Measurements from ENCODE around the gene FHAD1. TPM values are rescaled to one million over a fixed set of nuclear protein-coding genes. Genes with fewer than 3 reads are reported as not detected.

FHAD1 gene
- total RNA-seq, 1 donor: under 0.01 TPM

GRCh38 chr1:15218287-15219279 is 28.4 kb upstream of the FHAD1 start:
- peak in 2 of 3 donors; percentile 14 to 29 for DNase-seq (ENCODE audit: low read depth in 2 of 3, low spot score in 2 of 3)

- no peak for DNase-seq (ENCODE audit: low read depth in 2 of 3, low spot score in 2 of 3)
Measured at GRCh38 chr1:15219280-15220023, 27.6 kb upstream of the FHAD1 start.

- no peak for DNase-seq (ENCODE audit: low read depth in 2 of 3, low spot score in 2 of 3)
Measured at GRCh38 chr1:15220024-15220392, 27.0 kb upstream of the FHAD1 start.

DNA sequence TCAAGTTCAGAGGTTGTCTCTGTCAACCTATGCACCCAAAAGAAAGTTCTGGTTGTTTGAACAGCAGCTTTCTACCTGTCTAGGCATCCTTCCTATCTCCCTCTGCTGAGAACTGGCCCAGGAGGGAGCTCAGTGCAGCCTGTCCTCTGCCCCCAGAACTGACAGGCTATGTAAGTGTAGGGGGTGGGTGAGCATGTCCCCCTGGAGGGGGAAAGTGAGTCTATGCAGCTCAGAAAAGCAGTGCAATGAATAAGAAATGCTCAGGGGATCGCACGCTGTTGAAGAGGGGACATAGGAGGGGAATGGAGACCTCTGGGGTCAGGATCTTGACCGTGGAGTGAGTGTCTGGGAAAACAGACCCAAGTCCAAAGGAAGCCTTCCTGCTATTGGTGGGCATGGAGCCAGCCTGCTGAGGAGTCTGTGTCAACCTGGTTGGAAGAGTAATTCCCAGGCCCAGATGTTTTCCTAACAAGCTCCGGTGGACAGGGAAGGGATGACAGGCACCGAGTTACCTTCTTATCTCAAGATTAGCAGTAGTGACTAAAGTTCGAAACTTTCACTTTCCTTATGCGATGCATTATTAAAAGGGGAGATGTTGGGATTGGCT is 26.1 kb upstream of the FHAD1 start:
- DNase-seq (ENCODE audit: low read depth in 2 of 3, low spot score in 2 of 3): no peak

- no peak for DNase-seq (ENCODE audit: low read depth in 2 of 3, low spot score in 2 of 3)
Measured at GRCh38 chr1:15222653-15223303, 24.2 kb upstream of the FHAD1 start.

DNA sequence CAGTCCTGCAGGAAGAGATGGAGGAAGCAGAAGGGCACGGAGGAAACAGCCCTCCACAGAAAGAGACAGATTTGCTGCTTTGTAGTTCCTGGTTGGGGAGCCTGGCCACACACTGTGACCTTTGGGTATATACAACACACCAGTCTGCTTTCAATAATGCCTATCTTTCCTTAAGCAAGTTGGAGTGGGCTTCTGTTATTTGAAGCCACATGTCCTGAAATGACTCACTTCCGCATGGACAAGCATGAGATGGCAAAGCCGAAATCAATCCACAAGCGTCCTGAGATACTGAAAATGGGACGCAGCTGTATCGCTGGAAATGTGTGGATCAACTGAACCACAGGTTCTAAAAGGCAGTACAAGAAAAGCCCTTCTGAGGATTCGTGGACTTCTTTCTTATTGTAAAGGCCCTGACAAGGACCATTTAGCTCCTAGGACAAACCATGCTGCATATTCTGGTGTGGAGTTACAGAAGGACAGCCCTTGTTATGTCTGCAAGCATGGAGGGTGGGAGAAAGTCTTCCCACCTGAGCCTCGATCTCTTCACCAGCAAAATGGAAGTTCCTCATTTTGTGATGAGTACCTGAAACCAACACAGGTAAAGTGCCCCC is 22.7 kb upstream of the FHAD1 start:
- DNase-seq (ENCODE audit: low read depth in 2 of 3, low spot score in 2 of 3): peak in 1 of 3 donors; percentile 36

- DNase-seq (ENCODE audit: low read depth in 2 of 3, low spot score in 2 of 3): no peak
Measured at GRCh38 chr1:15224974-15225373, 22.0 kb upstream of the FHAD1 start.

- DNase-seq (ENCODE audit: low read depth in 2 of 3, low spot score in 2 of 3): no peak
Measured at GRCh38 chr1:15225461-15225860, 21.6 kb upstream of the FHAD1 start.

GRCh38 chr1:15226388-15227255 is 20.4 kb upstream of the FHAD1 start:
- no peak for DNase-seq (ENCODE audit: low read depth in 2 of 3, low spot score in 2 of 3)

DNA sequence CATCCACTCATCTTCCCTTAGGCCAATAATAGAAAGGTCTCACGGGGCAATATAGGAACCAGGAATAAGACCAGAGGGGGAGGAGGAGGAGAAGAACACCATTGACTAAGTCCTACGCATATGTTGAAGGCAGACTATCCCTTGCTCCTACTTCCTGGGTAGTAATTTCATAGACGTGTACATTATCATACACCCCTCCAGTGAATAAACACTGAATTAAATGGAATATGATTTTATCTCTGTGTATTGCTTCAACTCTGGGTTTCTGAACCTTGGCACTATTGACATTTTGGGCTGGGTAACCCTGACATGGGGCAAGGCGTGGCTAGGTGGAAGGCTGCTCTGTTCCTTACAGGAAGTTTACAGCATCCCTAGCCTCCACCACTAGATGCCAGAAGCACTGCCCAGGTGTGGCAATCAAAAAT is 17.3 kb upstream of the FHAD1 start:
- DNase-seq (ENCODE audit: low read depth in 2 of 3, low spot score in 2 of 3): no peak

- DNase-seq (ENCODE audit: low read depth in 2 of 3, low spot score in 2 of 3): no peak
Measured at GRCh38 chr1:15231714-15232201, 15.3 kb upstream of the FHAD1 start.

GRCh38 chr1:15233689-15234088 is 13.3 kb upstream of the FHAD1 start:
- no peak for DNase-seq (ENCODE audit: low read depth in 2 of 3, low spot score in 2 of 3)

GRCh38 chr1:15236321-15236721 is 10.7 kb upstream of the FHAD1 start:
- DNase-seq (ENCODE audit: low read depth in 2 of 3, low spot score in 2 of 3): no peak

- no peak for DNase-seq (ENCODE audit: low read depth in 2 of 3, low spot score in 2 of 3)
Measured at GRCh38 chr1:15236746-15237145, 10.3 kb upstream of the FHAD1 start.

GRCh38 chr1:15238789-15239188 is 8.2 kb upstream of the FHAD1 start:
- no peak for DNase-seq (ENCODE audit: low read depth in 2 of 3, low spot score in 2 of 3)

DNA sequence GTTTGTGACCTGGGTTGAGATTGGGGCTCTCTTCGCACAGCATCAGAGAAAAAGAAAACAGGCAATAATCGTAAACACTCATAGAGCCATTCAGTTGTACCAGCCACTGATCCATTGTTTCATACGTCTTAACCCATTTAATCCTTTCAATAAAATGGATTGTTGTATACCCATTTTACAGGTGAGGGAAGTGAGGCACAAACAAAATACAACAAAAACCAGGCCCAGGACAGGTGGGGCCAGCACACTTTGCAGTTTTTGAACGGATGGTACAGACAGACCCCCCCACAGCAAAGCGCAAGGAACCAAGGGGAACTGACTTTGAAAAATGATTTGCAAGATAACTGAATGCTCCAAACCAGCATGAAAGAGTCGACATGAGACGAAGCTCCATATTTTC is 4.3 kb upstream of the FHAD1 start:
- no peak for DNase-seq (ENCODE audit: low read depth in 2 of 3, low spot score in 2 of 3)

DNA sequence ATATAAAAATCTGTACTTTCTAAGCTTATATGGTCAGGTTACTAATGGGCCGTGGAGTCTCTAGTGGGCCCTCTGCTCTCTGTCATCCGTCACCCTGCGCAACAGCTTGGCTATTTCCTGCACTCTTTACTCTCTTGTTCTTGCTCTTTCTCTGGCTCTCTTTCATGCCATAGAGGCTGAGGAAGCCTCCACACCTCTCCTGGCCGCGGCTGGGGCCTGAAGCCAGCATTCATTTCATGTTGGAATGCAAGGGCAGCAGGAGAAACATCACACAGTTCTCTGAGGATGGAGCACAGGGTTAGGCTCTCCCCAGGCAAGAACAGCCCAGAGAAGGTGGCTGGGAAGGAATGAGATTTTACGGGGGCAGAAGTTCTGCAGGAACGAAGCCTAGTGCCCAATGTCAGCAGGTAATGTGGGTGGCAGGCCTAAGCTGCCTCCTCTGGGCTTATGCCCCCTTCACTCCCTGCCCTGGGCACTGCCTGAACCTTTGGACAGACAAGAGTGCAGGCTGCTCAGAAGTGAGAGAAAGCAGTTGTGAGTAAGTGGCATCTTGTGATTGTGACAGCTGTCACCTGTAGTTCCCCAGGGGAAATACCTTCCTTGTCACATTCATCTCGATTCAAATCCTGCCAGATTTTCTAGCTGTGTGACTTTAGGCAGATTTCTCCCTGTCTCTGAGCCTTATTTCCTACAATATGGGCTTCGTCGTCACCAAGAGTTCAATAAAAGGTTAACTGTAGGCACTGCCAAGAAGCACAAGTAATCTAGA is 3.6 kb upstream of the FHAD1 start:
- DNase-seq (ENCODE audit: low read depth in 2 of 3, low spot score in 2 of 3): no peak

DNA sequence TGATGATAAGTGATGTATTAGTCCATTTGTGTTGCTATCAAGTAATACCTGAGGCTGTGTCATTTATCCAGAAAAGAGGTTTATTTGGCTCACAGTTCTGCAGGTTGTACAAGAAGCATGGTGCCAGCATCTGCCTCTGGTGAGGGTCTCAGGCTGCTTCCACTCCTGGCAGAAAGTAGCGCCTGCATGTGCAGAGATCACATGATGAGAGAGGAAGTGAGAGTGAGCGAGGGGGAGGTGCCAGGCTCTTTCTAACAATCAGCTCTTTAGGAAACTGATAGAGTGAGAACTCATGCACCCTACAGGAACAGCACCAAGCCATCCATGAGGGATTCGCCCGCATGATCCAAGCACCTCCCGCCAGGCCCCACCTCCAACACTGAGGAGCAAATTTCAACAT is 2.2 kb upstream of the FHAD1 start:
- DNase-seq (ENCODE audit: low read depth in 2 of 3, low spot score in 2 of 3): no peak
